Forelimb muscle (tissue), 1 donor: ENCODE data around the gene RAB19. TPM values are rescaled to one million over a fixed set of nuclear protein-coding genes. Genes with fewer than 3 reads are reported as not detected.
"Not testable (repeated sequence)": the region's sequence is repeated elsewhere in the genome, so short reads cannot be mapped to it uniquely, and the experiment has no call there.

ENCODE experiments used
- DNase-seq: peaks from one replicate; pipeline ENCODE4 v3.0.0-alpha.2; 2013; ENCODE audit warnings: low read depth
- polyA plus RNA-seq: library from polyadenylated mRNA; unstranded; fragments of 120-200 nt; gene quantifications from one replicate; pipeline ENCODE4 v1.2.1, GENCODE V29; 2013; ENCODE audit not compliant: insufficient read length

RAB19 gene
- polyA plus RNA-seq, 1 donor = not detected

DNA sequence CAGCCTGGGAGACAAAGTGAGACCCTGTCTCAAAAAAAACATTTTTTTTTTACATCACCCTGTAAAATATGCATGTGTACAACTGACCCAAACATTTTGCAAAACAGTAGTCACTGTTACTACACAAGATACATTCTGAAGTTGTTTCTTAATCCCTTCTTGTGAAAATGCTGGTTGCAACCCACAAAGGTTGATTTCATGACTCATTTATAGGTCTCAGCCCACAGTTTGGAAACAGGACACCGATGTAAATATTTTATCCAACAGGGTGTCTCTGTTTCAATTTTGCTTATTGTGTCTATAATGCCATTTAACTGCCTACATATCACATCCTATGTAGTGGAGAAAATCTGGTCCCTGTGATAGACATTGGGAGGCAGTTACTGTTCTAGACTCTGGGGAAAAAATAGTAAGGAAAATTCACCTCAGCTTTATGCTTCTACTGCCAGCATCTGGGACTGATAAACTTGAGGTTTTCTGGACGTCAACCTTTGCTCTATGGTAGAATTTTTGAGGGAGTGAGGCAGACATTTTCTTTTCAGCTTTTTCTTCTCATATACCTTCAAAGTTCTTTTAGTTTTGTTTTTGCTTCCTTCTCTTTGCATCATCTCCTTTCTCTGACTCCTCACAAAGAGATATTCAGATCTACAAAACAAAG lies 1.6 kb upstream of the RAB19 start:
- no peak for DNase-seq

DNA sequence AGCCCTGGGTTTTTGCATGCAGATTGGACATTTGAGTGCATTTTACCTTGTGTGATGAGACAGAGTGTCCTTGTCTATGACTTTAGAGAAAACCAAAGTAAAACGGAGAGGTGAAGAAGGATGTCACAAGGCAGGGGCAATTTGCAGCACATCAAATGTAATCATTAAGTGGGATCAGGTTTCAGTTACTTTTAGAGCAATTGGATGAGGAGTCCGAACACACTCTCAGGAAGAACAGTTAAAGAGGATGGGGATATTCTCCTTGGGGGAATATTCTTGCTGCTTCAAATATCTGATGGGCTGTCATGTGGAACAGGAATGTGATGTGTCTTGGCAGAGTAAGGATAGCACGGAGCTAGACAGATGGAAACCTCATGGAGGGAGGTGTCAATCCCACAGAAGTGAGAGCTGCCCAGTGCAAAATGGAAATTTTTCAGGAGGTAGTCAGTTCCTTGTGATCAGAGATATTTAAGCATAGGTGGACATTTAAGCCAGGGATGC lies 757 bp downstream of the RAB19 start:
- no peak for DNase-seq

DNA sequence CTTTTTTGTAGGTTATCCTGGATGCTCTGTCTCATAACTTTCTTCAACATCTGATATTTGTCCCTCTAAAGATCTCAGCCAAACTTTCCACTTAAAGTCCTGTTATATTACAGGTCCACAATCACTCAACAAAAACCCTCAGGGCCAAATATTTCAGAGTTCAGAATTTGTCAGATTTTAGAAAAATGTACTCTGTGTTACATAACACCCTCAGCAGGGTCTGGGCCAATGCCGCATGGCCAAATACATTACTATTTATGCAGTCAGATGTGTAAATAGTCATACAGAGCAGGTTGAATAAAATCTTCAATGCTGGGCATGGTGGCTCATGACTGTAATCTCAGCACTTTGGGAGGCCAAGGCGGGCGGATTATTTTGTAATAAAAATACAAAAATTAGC lies 11.5 kb downstream of the RAB19 start:
- no peak for DNase-seq

DNA sequence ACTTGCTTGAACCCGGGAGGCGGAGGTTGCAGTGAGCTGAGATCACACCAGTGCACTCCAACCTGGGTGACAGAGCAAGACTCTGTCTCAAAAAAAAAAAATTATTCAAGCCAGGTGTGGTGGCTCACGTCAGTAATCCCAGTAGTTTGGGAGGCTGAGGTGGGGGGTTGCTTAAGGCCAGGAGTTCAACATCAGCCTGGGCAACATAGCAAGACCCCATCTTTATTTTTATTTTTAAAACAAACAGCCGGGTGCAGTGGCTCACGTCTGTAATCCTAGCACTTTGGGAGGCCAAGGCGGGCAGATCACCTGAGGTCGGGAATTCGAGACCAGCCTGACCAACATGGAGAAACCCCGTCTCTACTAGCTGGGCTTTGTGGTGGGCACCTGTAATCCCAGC lies 12.0 kb downstream of the RAB19 start:
- not testable (repeated sequence) for DNase-seq

DNA sequence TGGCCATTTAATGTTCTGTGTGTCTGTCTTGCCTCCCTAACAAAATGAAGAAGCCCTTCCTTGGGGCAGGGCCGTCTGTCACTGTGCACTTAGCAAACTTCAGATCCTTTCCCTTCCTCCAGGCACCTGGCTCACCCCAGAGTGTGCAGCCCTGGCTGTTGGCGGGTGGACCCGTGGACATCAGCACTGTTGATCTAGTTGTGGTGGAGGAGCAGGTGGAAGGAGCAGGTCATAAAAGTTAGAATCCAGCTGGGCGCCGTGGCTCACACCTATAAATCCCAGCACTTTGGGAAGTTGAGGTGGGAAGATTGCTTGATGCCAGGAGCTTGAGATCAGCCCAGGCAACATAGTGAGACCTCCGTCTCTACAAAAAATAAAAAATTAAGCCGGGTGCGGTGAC lies 12.7 kb downstream of the RAB19 start:
- no peak for DNase-seq

DNA sequence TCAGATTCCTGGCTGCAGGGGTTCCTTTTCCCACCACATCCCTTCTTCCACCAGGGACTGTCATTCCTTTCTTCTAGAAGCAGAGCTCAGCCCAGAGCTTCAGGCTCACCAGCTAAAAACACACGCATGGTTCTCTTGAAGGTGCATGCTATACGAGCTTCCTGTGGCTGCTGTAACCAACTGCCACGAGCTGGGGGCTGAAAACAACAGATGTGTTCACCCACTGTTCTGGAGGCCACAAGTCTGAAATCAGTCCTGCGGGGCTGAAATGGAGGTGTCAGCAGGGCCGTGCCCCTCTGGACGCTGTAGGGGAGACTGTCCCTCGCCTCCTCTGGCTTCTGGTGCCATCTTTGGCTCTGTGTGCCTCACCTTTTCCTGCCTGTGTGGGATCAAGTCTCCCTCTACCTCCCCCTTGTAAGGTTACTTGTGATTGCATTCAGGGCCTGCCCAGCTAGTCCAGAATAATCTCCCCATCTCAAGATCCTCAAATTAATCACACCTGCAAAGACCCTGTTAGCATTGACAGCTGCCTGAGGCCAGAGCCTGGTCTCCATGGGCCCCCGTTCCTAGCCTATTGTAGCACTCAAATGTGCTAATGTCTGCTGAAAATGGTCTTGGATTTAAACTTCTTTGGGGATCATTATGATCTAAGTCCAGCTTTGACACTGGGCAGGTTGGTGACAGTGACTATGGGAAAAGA lies 13.7 kb downstream of the RAB19 start:
- DNase-seq = no peak

DNA sequence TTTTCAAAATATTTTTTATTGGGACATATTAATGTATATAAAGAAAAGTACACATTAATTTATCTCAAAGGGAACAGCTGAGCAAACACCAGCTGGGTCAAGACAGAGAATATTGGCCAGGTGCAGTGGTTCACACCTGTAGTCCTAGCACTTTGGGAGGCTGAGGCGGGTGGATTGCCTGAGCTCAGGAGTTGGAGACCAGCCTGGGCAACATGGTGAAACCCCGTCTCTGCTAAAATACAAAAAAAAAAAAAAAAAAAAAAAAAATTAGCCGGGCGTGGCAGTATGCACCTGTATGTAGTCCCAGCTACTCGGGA lies 14.3 kb downstream of the RAB19 start:
- not testable (repeated sequence) for DNase-seq

DNA sequence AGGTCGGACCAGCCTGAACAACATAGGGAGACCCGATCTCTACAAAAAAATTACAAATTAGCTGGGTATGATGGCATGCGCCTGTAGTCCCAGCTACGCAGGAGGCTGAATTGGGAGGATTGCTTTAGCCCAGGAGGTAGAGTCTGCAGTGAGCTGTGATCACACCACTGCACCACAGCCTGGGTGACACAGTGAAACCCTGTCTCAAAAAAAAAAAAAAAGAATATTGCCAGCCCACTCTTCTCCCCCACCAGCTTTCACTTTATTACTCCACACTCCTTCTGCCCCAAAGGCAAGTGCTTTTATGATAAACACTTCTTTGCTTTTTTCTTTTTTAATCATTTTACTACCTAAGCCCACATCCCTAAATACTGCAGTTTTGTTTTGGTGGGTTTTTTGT lies 14.8 kb downstream of the RAB19 start:
- no peak for DNase-seq

DNA sequence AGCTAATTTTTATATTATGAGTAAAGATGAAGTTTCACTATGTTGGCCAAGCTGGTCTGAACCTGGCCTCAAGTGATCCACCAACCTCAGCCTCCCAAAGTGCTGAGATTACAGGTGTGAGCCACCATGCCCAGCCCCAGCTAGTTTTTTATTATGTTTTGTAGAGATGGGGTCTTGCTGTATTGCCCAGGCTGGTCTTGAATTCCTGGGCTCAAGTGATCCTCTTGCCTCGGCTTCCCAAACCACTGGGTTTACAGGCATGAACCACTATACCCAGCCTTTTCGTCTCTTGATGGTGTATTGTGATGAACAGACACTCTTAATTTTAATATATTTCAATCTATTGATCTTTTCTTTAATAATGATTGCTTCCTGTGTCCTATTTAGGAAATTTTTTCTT lies 17.7 kb downstream of the RAB19 start:
- DNase-seq = no peak

DNA sequence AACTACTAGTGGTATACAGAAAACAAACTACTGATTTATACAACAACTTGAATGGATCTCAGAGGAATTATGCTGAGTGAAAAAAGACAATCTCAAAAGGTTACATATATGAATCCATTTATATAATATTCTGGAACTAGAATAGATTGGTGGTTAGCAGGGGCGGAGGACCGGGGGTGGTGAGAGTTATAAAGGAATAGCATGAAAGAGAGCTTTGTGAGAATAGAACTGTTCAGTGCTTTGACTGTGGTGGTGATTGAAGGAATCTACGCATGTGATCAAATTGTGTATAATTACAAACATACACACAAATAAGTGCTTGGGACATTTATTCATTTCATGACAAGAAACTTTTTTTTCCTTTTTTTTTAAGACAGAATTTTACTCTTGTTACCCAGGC lies 19.6 kb downstream of the RAB19 start:
- DNase-seq = no peak

DNA sequence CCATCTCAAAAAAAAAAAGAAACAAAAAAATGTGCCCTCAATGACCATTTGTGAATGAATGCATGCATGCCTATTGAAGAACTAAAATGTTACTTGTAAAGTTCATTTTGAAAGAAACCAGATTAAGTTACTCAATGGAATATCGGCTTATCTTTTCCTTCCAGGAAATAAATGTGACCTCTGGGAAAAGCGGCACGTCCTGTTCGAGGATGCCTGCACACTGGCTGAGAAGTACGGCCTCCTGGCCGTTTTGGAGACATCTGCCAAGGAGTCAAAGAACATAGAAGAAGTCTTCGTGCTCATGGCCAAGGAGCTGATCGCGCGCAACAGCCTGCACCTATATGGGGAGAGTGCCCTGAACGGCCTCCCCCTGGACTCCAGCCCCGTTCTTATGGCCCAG lies 21.9 kb downstream of the RAB19 start:
- no peak for DNase-seq

DNA sequence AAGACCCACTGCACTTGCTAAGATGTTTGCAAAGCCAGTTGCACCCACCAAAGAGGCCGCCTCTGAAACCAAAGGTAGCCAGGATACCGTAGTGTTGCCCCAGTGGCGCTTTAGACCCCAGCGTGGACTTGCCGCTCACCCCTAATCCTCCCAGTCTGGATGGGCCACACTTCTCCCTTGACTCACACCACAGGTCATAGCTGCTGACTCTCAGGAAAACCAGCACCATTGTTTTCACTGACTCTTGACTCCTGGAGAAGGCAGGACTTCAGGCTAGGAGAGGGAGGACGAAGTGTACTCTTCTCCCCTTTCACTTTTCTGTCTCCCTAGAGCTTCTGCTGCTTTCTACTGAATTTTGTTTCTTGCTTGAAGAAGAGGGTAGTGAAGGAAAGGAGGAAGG lies 22.3 kb downstream of the RAB19 start:
- no peak for DNase-seq

DNA sequence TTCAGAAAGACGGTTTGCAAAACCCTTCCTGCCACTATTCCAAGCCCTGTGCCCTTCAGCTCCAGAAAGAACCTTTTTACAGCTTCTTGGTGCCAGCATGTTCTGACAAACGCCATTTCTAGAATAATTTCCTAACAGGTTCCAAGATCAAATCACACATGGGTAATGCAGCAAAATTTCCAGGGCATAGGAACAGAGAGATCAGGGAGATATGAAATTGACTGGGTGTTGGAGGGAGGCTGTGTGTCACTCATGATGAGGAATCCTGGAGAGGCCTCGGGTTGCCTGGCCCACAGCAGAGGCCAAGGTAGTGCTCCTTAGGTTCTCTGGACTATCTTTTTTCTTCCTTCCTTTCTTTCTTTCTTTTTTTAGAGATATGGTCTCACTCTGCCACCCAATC lies 29.5 kb downstream of the RAB19 start:
- no peak for DNase-seq

DNA sequence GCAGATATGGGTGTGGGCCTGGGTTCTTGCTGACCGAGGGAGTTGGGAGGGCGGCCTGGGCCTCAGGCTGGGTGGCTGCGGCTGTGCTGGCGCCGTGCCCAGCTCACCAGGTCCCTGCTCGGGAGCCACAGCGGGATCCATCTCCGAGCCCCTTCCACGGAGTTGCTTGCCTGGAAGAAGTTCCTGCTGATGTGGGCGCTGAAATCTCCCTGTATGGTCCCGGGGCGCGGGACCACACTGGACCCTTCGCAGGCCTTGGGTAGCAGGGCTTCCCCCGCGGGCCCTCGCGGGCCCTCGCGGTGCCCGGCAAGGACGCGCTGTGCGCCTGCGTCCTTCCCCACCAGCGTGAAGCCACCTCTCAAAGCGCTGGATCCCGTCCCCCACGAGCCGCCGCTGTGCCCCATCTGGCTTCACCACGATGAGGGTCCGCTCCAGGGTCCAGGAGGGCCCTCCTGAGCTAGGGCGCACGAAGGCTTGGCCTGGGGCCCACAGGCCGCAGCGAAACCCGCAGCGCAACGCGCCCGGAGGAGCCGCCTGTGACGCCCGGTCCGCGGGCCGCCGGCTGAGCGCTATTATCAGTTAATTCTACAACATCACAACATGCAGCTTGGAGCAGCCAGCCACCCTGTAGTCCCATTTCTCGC lies 31.5 kb downstream of the RAB19 start:
- no peak for DNase-seq

DNA sequence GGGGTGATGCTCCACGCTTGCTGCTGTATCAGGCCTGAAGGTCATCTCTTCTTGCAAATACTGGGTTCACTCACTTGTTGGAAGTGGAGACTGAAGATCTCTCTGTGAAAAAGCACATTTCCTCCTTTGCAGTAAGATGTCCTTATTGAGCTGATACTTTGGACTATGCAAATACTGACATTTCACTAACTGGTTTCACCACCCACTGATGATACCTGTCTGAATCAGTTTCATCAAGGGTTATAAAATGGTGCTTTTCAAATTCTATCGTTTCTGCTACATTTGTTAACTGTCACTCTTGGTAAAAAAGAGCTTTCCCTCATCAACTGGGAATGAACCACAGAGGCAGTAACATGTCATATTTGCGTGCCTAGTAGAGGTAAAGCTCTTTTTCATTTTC lies 35.5 kb downstream of the RAB19 start:
- no peak for DNase-seq

DNA sequence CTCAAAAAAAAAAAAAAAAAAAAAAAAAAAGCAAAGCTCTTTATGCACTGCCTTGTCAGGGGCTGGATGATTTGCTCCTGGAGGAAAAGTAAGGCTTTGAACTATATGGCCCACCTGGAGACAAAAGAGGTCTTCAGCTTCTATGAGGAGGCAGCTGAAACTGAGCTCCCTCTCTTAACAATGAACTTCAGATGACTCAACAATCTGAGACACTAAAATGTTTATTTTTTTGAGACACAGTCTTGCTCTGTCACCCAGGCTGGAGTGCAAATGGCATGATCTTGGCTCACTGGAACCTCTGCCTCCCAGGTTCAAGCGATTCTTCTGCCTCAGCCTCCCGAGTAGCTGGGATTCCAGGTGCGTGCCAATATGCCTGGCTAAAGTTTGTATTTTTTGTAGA lies 36.7 kb downstream of the RAB19 start:
- no peak for DNase-seq

DNA sequence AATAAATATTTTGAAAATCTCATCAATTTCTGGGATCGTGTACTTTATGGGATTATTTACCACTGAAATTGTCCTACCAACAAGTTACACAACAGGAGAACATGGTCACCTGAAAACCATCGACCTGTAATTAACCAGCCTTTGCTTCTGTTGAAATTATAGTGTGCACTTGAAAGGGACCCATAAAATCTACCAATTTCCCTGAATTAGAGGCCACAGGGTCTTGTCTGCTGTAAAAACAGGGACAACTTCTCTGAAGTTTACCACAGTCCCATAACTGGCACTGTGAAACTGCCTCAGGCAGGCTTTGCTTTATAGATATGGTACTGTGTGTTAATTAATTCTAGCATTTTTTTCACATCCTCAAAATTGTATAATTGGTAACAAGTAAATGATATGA lies 37.7 kb downstream of the RAB19 start:
- DNase-seq = no peak

DNA sequence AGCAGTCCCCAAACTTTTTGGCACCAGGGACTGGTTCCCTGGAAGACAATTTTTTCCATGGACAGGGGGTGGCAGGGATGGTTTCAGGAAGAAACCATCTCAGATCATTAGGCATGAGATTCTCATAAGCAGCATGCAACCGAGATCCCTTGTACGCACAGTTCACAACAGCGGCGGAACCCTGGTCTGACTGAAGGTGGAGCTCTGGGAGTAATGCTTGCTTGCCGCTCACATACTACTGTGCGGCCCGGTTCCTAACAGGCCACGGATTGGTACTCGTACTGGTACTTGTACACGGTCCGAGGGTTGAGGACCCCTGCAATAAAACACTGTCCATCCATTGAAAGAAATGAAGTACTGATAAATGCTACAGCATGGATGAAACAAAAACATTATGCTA lies 42.6 kb downstream of the RAB19 start:
- no peak for DNase-seq

DNA sequence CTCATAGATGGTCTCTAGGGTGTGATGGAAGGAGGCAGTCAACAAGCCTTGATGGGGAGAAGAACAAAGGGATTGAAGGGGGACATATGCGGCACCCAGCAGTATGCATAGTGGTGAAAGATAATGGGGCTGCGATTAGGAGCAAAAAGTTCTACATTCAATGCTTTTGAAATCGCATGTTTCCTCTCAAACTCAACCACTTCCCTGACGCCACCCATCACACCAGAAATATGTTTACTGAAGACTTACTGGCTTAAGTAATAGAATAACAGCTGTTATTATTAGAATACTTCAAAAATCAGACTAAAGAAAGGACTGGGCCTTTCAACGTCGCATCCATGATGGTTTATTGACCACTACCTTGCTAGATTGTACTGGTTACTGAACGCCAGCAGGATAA lies 44.0 kb downstream of the RAB19 start:
- no peak for DNase-seq

DNA sequence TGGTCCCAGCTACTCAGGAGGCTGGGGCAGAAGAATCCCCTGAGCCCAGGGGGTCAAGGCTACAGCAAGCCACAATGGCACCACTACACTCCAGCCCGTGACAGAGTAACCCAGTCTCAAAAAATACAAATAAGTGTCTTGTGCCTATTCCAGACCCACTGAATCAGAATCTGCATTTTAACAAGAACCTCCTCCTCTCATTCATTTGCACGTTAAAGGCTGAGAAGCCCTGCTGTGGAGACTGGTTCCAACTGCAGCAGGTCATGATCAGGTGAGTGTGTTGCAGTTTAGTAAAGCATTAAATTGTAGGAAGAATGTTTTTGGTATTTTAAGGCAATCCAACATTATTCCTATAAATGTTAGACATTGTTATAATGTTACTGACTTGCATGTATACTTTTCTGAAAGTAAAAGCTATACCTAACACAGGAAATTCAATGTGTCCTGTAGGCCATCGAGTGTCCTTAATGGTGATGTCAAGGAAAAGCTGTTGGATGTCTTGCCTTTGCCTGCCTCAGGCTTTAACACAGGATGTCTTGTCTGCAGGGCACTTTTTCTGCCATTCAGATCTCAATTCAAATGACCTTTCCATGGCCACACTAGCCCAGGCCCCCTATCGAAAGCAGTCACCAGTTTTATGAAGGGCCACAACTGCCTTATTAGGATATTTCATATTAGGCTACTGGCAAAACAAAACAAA lies 45.1 kb downstream of the RAB19 start:
- no peak for DNase-seq

DNA sequence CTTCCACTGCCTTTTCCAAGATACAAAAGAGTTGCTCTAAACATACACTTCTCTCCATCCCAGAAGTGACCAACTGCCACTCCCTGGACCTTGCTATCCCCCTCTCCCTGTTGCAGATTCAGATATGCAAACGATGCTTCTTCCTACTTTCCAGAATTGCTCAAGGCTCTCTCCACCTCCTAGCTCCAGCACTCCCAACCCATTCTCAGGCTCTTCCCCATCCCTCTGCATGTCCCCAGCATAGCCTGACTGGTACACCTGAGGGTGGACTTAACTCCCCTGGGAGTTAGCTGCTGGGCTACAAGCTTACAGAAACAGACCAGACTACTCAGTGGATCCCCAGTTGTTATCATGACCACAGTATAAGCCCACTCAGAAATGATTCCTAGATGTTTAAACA lies 47.9 kb downstream of the RAB19 start:
- DNase-seq = no peak

DNA sequence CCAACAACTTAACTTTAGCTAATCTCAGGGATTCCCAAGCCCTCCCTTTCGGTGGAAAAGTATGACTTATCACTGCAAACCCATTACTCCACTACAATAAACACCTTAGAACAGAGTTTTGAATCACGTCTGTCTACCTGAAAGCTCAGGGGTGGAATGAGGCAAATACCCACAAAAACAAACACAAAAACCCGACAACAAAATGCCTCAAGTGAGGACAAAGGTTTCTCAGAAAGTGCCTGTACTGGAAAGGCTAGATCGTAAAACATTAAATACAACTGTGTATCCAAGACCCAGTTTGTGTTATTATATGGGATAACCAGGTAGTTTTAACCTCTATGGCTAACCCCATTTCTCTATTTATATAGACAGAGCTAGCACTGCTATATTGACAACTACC lies 49.4 kb downstream of the RAB19 start:
- no peak for DNase-seq
